ENCODE measurements around the gene CCND2. TPM values are rescaled to one million over a fixed set of nuclear protein-coding genes. Genes with fewer than 3 reads are reported as not detected.

The CCND2 gene
- total RNA-seq, 1 donor from 2014 or later: 3.5 TPM

- DNase-seq (ENCODE audit: low spot score): no peak
- ATAC-seq: no peak
Measured at GRCh38 chr12:4275870-4276301, 2.3 kb downstream of the CCND2 start.

DNA sequence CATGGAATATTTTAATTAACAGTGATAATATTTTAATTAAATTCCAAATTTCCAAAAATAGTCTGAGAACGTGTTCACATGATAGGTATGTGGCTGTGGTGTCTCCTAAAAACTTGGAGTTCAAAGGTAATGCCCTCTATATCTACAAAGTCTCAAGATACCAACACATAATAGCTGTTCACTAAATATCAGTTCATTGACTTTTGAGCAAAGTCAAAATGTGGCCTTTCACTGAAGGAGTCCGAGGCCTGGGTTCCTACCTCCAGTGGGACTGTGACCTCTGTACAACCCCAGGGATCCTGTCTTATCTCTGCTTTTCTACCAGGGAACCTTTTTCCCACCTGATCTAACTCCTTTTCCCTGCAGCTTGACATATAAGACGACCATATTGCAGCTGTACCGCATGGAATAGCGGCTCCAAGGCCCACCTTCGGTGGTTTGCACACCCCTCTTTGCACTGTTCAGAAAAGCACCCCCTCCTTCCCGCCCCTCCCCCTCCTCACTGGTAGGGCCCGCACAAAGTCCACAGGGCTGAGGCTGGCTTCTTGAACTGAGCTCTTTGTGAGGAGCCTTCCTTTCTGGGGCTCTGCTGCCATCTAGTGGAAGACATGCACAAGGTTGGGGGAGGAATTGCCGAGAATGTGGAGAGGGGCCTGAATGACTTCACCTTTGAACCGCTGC, 3.1 kb downstream of the CCND2 start:
- ATAC-seq (peak; percentile 85), DNase-seq (ENCODE audit: low spot score) (peak; percentile 79)

DNA sequence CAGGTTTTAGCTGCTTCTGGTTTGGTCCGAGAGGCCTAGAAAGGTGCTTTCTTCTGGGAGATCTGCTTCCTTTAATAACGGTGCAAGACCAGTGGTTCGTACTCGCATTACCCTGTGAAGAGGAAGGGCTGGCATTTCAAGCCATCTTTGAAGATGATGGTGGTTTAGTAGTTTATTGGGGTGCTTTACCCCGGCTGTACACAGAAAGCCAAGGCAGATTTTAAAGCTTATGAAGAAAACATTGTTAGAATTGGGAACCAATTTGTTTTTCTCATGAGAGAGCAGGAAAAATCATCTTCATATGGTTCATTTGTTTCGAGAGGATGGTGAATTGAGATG, 3.6 kb downstream of the CCND2 start:
- no peak for DNase-seq (ENCODE audit: low spot score)
- ATAC-seq: no peak

DNA sequence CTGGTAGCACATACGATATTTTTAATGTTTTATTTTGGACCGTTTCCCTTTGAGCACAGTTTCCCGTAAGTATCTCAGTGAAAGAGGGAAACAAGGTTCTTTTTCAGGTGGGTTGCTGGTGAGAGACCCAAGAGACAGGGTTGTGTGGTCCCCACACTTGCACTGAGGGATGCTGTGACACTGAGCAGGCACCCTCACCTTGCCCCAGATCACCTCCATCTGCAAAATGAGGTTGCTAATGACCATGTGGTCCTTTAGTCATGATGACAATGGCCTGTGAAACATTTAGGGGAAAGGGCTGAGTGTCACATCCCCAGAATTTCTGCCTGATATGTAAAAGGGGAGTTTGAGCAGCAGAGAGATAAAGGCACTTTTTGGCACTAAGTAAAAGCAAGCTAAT, 4.3 kb downstream of the CCND2 start:
- DNase-seq (ENCODE audit: low spot score): no peak
- no peak for ATAC-seq

DNA sequence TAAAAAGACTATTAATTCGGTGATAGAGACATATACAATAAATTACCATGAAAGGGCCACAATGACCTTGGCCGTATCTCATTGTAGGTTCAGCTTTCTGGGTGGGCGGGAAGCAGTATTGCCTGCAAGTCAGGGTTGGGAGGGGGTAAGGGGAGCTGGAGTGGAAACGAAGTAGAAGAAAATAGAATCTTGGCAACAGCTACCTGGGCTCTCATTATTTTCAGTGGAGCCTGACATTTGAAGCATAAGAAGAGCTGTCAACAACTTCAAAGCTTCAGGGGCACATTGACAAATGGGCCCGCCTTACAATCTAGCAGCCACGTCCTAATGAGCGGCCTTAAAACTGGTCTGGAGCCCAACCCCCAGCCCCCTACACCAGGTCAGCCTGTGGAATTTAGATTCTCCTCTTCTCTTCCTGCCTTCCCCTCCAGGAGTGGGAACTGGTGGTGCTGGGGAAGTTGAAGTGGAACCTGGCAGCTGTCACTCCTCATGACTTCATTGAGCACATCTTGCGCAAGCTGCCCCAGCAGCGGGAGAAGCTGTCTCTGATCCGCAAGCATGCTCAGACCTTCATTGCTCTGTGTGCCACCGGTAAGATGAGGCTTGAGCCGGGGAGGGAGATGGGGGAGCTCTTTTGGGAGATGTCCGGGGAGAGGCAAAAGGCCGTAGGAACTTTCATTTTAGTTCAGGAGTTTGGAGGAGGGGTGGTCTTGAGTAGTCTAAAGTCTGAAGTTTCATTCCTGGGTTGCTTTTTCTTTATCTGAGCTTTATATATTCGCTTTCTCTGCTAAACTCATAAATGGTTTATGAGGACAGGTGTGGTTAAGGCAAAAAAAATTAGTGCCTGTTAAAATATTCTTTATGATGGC, 5.0 kb downstream of the CCND2 start:
- DNase-seq (ENCODE audit: low spot score) (no peak), ATAC-seq (peak; percentile 32)

- ATAC-seq (no peak), DNase-seq (ENCODE audit: low spot score) (no peak)
Measured at GRCh38 chr12:4279198-4279690, 5.7 kb downstream of the CCND2 start.

GRCh38 chr12:4280351-4281163, 7.0 kb downstream of the CCND2 start:
- ATAC-seq (no peak), DNase-seq (ENCODE audit: low spot score) (no peak)

GRCh38 chr12:4281173-4281654, 7.7 kb downstream of the CCND2 start:
- ATAC-seq: no peak

GRCh38 chr12:4282103-4282891, 8.7 kb downstream of the CCND2 start:
- no peak for ATAC-seq
- DNase-seq (ENCODE audit: low spot score): no peak

More at GRCh38 chr12:4281173-4281654, 7.7 kb downstream of the CCND2 start:
- no peak for DNase-seq (ENCODE audit: low spot score)

GRCh38 chr12:4282892-4283511, 9.4 kb downstream of the CCND2 start:
- no peak for DNase-seq (ENCODE audit: low spot score)
- no peak for ATAC-seq

GRCh38 chr12:4283512-4284255, 10.1 kb downstream of the CCND2 start:
- DNase-seq (ENCODE audit: low spot score) (no peak), ATAC-seq (no peak)

GRCh38 chr12:4284306-4284705, 10.7 kb downstream of the CCND2 start:
- DNase-seq (ENCODE audit: low spot score) (no peak), ATAC-seq (no peak)

GRCh38 chr12:4285070-4285469, 11.5 kb downstream of the CCND2 start:
- no peak for DNase-seq (ENCODE audit: low spot score)
- ATAC-seq: no peak

GRCh38 chr12:4286228-4286627, 12.7 kb downstream of the CCND2 start:
- ATAC-seq: no peak

DNA sequence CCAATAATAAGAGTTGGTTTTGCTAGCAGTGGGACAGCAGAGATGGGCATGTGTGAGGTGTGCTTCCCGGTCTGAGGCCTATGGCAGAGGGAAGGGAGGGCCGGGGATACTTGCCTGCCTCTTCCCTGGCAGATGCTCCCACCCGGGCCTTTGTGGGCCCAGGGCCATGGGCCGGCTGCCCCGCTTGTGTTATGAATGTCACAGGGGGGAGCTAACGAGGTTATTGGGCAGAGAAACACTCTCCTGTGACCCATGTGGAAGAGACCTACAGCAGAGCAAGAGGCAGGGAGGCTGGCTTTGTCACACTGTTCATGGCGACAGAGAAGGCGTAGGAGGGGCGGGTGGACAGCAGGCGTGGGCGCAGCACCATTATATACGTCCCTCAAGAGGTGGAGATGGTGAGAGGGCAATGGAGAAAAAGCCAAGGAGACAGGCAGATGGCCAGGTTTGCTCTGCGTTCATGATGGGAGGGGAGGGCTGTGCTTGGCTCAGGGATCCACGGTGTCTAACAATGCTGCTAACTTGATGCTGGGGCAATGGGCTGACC, 13.3 kb downstream of the CCND2 start:
- DNase-seq (ENCODE audit: low spot score) (peak; percentile 28), ATAC-seq (no peak)

More at GRCh38 chr12:4286228-4286627, 12.7 kb downstream of the CCND2 start:
- peak; percentile 35 for DNase-seq (ENCODE audit: low spot score)

- ATAC-seq: no peak
- no peak for DNase-seq (ENCODE audit: low spot score)
Measured at GRCh38 chr12:4287325-4288211, 14.0 kb downstream of the CCND2 start.

DNA sequence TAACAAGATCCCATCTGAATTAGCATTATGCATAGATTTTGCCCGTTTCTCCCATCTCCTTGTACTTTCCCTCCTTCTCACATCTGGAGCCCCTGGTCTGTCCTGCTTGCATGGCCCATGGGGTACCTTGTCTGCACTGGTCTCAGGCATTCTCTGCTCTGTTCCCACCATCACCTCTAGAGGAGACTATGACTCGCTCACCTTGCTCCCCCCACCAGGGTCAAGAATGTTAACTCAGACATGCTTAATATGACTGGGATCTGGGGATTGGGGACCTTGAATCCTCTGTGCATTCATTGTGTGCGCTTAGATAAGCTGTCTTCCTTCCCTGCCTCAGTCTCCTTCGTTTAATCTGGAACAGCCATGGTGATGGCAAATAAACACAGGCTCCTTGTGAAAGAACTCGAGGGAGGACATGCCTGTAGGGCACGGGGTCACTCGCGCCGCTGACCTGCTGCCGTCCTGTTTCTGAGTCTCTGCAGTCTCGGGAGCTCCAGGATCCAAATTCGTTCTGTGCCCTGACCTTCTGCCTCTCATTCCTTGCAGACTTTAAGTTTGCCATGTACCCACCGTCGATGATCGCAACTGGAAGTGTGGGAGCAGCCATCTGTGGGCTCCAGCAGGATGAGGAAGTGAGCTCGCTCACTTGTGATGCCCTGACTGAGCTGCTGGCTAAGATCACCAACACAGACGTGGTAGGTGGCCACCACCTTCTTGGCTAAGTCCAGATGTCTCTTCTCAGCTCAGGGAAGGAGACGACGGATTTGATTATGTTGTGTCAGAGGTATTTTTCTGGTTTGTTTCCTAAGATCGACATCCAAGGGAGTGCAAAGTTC, 15.0 kb downstream of the CCND2 start:
- no peak for DNase-seq (ENCODE audit: low spot score)
- peak; percentile 20 for ATAC-seq
